ENCODE results near the gene PLA2G4D.

PLA2G4D gene

GRCh38 chr15:42057799-42058646 lies 36.3 kb downstream of the PLA2G4D start:
- no peak for DNase-seq (ENCODE audit: low read depth in 4 of 4, low spot score in 1 of 4)

GRCh38 chr15:42056934-42057798 lies 37.2 kb downstream of the PLA2G4D start:
- peak in 3 of 4 experiments; percentile 18 to 30 (median 29) for DNase-seq (ENCODE audit: low read depth in 4 of 4, low spot score in 1 of 4)

- DNase-seq (ENCODE audit: low read depth in 4 of 4, low spot score in 1 of 4): no peak
Observed at GRCh38 chr15:42053914-42054313, 40.4 kb downstream of the PLA2G4D start.

GRCh38 chr15:42053010-42053409 lies 41.4 kb downstream of the PLA2G4D start:
- DNase-seq (ENCODE audit: low read depth in 4 of 4, low spot score in 1 of 4): no peak

GRCh38 chr15:42050484-42051255 lies 43.7 kb downstream of the PLA2G4D start:
- DNase-seq (ENCODE audit: low read depth in 4 of 4, low spot score in 1 of 4): no peak

GRCh38 chr15:42048821-42049200 lies 45.6 kb downstream of the PLA2G4D start:
- no peak for DNase-seq (ENCODE audit: low read depth in 4 of 4, low spot score in 1 of 4)

GRCh38 chr15:42048080-42048820 lies 46.1 kb downstream of the PLA2G4D start:
- DNase-seq (ENCODE audit: low read depth in 4 of 4, low spot score in 1 of 4): no peak

GRCh38 chr15:42046597-42046996 lies 47.8 kb downstream of the PLA2G4D start:
- DNase-seq (ENCODE audit: low read depth in 4 of 4, low spot score in 1 of 4): no peak

GRCh38 chr15:42045211-42045615 lies 49.1 kb downstream of the PLA2G4D start:
- no peak for DNase-seq (ENCODE audit: low read depth in 4 of 4, low spot score in 1 of 4)

GRCh38 chr15:42042602-42043400 lies 51.6 kb downstream of the PLA2G4D start:
- DNase-seq (ENCODE audit: low read depth in 4 of 4, low spot score in 1 of 4): no peak

- DNase-seq (ENCODE audit: low read depth in 4 of 4, low spot score in 1 of 4): no peak
Observed at GRCh38 chr15:42038401-42038800, 56.0 kb downstream of the PLA2G4D start.

GRCh38 chr15:42037656-42038055 lies 56.7 kb downstream of the PLA2G4D start:
- DNase-seq (ENCODE audit: low read depth in 4 of 4, low spot score in 1 of 4): no peak

GRCh38 chr15:42036966-42037365 lies 57.4 kb downstream of the PLA2G4D start:
- DNase-seq (ENCODE audit: low read depth in 4 of 4, low spot score in 1 of 4): no peak

- DNase-seq (ENCODE audit: low read depth in 4 of 4, low spot score in 1 of 4): no peak
Observed at GRCh38 chr15:42036112-42036905, 58.1 kb downstream of the PLA2G4D start.

- no peak for DNase-seq (ENCODE audit: low read depth in 4 of 4, low spot score in 1 of 4)
Observed at GRCh38 chr15:42035435-42035761, 59.0 kb downstream of the PLA2G4D start.

GRCh38 chr15:42034628-42035434 lies 59.5 kb downstream of the PLA2G4D start:
- DNase-seq (ENCODE audit: low read depth in 4 of 4, low spot score in 1 of 4): no peak

- no peak for DNase-seq (ENCODE audit: low read depth in 4 of 4, low spot score in 1 of 4)
Observed at GRCh38 chr15:42033214-42033873, 61.0 kb downstream of the PLA2G4D start.

Data from stimulated activated CD4-positive, alpha-beta T cell treated with anti-CD3 and anti-CD28 coated beads, Interleukin-1b, Interleukin-23, amount 100 ng/mL, for 24 hours (primary cell).